D721Med (cell line): ENCODE results near the gene GFOD2.

Source experiments
- DNase-seq: peaks from one replicate; pipeline ENCODE4 v3.0.0; 2011; ENCODE audit warnings: low spot score; ENCODE audit not compliant: insufficient read length
- FAIRE-seq: peaks from 2 replicates; lab custom pipeline; 2011; peaks lifted over from hg19 to GRCh38; lab: Jason Lieb, UNC
- CTCF ChIP-seq: IDR thresholded peaks from 2 replicates; pipeline ENCODE4 v1.5.1; 2012; ENCODE audit warnings: mild to moderate bottlenecking, control low read depth; ENCODE audit not compliant: insufficient read depth; ENCODE audit errors: missing control alignments

The GFOD2 gene

GRCh38 chr16:67726106-67727034, 7.3 kb upstream of the GFOD2 start:
- DNase-seq: no peak
- FAIRE-seq: no peak
- no peak for TF ChIP-seq CTCF

GRCh38 chr16:67723911-67724305, 4.8 kb upstream of the GFOD2 start:
- DNase-seq: no peak
- FAIRE-seq: no peak
- no peak for TF ChIP-seq CTCF

GRCh38 chr16:67723151-67723910, 4.2 kb upstream of the GFOD2 start:
- no peak for FAIRE-seq
- TF ChIP-seq CTCF: no peak

GRCh38 chr16:67720236-67720635, 1.1 kb upstream of the GFOD2 start:
- no peak for TF ChIP-seq CTCF
- no peak for DNase-seq
- FAIRE-seq: no peak

More at GRCh38 chr16:67723151-67723910, 4.2 kb upstream of the GFOD2 start:
- DNase-seq: no peak

GRCh38 chr16:67719778-67720144, 645 bp upstream of the GFOD2 start:
- DNase-seq (no peak), FAIRE-seq (no peak)
- TF ChIP-seq CTCF: no peak

GRCh38 chr16:67718668-67719047, 458 bp downstream of the GFOD2 start:
- FAIRE-seq (no peak), DNase-seq (no peak)
- TF ChIP-seq CTCF: no peak
